GM21786 (cell line): ENCODE results near the gene ZSWIM6.

Experiments
- ATAC-seq: cut with Tn5 transposase; IDR thresholded peaks from one replicate; pipeline ENCODE4 v1.9.1; 2021; ENCODE audit not compliant: unreplicated experiment

The ZSWIM6 gene

GRCh38 chr5:61331407-61332357 lies at the start of gene ZSWIM6:
TSS of gene ZSWIM6 (plus strand) at chr5:61332258. CDS start at chr5:61332273, 15 bp downstream.
- ATAC-seq, result peak; percentile 81

GRCh38 chr5:61283471-61283870 lies 48.6 kb upstream of the ZSWIM6 start:
- no peak for ATAC-seq

- no peak for ATAC-seq
Measured at GRCh38 chr5:61285531-61285930, 46.5 kb upstream of the ZSWIM6 start.

- ATAC-seq, result no peak
Measured at GRCh38 chr5:61286446-61287132, 45.5 kb upstream of the ZSWIM6 start.

GRCh38 chr5:61287474-61287873 lies 44.6 kb upstream of the ZSWIM6 start:
- no peak for ATAC-seq

GRCh38 chr5:61289241-61289640 lies 42.8 kb upstream of the ZSWIM6 start:
- no peak for ATAC-seq

GRCh38 chr5:61289669-61290306 lies 42.3 kb upstream of the ZSWIM6 start:
- ATAC-seq, result no peak

GRCh38 chr5:61290791-61291210 lies 41.3 kb upstream of the ZSWIM6 start:
- no peak for ATAC-seq

GRCh38 chr5:61292062-61292657 lies 39.9 kb upstream of the ZSWIM6 start:
- no peak for ATAC-seq

GRCh38 chr5:61293071-61293470 lies 39.0 kb upstream of the ZSWIM6 start:
- ATAC-seq, result no peak

GRCh38 chr5:61293873-61294272 lies 38.2 kb upstream of the ZSWIM6 start:
- ATAC-seq, result no peak

GRCh38 chr5:61295365-61295764 lies 36.7 kb upstream of the ZSWIM6 start:
- ATAC-seq, result no peak

- ATAC-seq, result no peak
Measured at GRCh38 chr5:61298066-61298465, 34.0 kb upstream of the ZSWIM6 start.

GRCh38 chr5:61298580-61298979 lies 33.5 kb upstream of the ZSWIM6 start:
- ATAC-seq, result no peak

GRCh38 chr5:61299261-61299681 lies 32.8 kb upstream of the ZSWIM6 start:
- no peak for ATAC-seq

- ATAC-seq, result no peak
Measured at GRCh38 chr5:61301341-61302199, 30.5 kb upstream of the ZSWIM6 start.

GRCh38 chr5:61302200-61302563 lies 29.9 kb upstream of the ZSWIM6 start:
- no peak for ATAC-seq

GRCh38 chr5:61303346-61303745 lies 28.7 kb upstream of the ZSWIM6 start:
- no peak for ATAC-seq

GRCh38 chr5:61304590-61305381 lies 27.3 kb upstream of the ZSWIM6 start:
- ATAC-seq, result no peak
